ENCODE results near the gene DDX59. TPM values are rescaled to one million over a fixed set of nuclear protein-coding genes. Genes with fewer than 3 reads are reported as not detected.

Gene DDX59
- 8.6 TPM for polyA plus RNA-seq (2012; ENCODE audit: insufficient read length, low read depth)

- TF ChIP-seq, protein P1, sequence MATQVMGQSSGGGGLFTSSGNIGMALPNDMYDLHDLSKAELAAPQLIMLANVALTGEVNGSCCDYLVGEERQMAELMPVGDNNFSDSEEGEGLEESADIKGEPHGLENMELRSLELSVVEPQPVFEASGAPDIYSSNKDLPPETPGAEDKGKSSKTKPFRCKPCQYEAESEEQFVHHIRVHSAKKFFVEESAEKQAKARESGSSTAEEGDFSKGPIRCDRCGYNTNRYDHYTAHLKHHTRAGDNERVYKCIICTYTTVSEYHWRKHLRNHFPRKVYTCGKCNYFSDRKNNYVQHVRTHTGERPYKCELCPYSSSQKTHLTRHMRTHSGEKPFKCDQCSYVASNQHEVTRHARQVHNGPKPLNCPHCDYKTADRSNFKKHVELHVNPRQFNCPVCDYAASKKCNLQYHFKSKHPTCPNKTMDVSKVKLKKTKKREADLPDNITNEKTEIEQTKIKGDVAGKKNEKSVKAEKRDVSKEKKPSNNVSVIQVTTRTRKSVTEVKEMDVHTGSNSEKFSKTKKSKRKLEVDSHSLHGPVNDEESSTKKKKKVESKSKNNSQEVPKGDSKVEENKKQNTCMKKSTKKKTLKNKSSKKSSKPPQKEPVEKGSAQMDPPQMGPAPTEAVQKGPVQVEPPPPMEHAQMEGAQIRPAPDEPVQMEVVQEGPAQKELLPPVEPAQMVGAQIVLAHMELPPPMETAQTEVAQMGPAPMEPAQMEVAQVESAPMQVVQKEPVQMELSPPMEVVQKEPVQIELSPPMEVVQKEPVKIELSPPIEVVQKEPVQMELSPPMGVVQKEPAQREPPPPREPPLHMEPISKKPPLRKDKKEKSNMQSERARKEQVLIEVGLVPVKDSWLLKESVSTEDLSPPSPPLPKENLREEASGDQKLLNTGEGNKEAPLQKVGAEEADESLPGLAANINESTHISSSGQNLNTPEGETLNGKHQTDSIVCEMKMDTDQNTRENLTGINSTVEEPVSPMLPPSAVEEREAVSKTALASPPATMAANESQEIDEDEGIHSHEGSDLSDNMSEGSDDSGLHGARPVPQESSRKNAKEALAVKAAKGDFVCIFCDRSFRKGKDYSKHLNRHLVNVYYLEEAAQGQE (IDR thresholded peaks at IDR 0.05; ENCODE audit: insufficient read depth in 1 of 2, low read depth in 2 of 2, low read length in 2 of 2), result 0 out of 4 replicates have a peak, but pooled peaks of 1 of the 2 experiments have one; percentile 15
- TF ChIP-seq TAF1 (IDR thresholded peaks at IDR 0.05; ENCODE audit: borderline replicate concordance, insufficient read depth, low read length) (peak; percentile 48; the same call in 1 of the 2 replicates), SIN3A (IDR thresholded peaks at IDR 0.05; ENCODE audit: borderline replicate concordance, insufficient read depth, low read length) (no peak), POLR2AphosphoS5 (IDR thresholded peaks at IDR 0.05; ENCODE audit: low read depth, low read length) (peak; percentile 70), FOXP2 (optimal IDR thresholded peaks at IDR 0.05; ENCODE audit: borderline replicate concordance, extremely low read depth, extremely low read length, insufficient read depth) (peak; percentile 68)
Observed at GRCh38 chr1:200669314-200670241, at the start of gene DDX59. TSS of gene DDX59 (minus strand) at chr1:200669907. CDS start at chr1:200666740, 3,167 bp downstream.

- TF ChIP-seq, protein P1 (IDR thresholded peaks at IDR 0.05; ENCODE audit: insufficient read depth in 1 of 2, low read depth in 2 of 2, low read length in 2 of 2), result no peak
- TF ChIP-seq TAF1 (IDR thresholded peaks at IDR 0.05; ENCODE audit: borderline replicate concordance, insufficient read depth, low read length), result no peak
- no peak for TF ChIP-seq POLR2AphosphoS5 (IDR thresholded peaks at IDR 0.05; ENCODE audit: low read depth, low read length)
- TF ChIP-seq SIN3A (IDR thresholded peaks at IDR 0.05; ENCODE audit: borderline replicate concordance, insufficient read depth, low read length), result no peak
- no peak for TF ChIP-seq FOXP2 (optimal IDR thresholded peaks at IDR 0.05; ENCODE audit: borderline replicate concordance, extremely low read depth, extremely low read length, insufficient read depth)
Observed at GRCh38 chr1:200714504-200715187, 44.9 kb upstream of the DDX59 start.

DNA sequence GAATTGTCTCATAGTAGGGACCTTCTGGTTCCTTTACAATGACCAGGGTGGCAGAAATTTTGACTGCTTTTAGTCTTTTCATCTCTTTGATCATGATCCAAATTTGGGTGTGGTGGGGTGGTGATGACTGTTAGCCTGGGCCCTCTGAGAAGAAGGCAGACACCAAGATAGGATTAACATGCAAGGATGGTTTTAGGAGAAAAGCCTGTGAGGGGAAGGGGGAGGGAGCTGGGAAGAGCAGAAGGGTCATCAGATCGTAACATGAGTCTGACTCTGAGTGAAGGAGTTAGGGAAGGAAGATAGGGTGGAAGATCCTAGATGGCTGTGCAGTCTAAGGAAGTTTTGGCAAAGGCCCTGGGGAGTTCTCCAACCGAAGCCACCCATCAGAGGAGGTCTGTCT is 40.5 kb upstream of the DDX59 start:
- TF ChIP-seq TAF1 (IDR thresholded peaks at IDR 0.05; ENCODE audit: borderline replicate concordance, insufficient read depth, low read length), result no peak

- no peak for TF ChIP-seq SIN3A (IDR thresholded peaks at IDR 0.05; ENCODE audit: borderline replicate concordance, insufficient read depth, low read length)
- TF ChIP-seq, protein P1 (IDR thresholded peaks at IDR 0.05; ENCODE audit: insufficient read depth in 1 of 2, low read depth in 2 of 2, low read length in 2 of 2), result no peak
Observed at GRCh38 chr1:200708769-200709168, 39.1 kb upstream of the DDX59 start.

DNA sequence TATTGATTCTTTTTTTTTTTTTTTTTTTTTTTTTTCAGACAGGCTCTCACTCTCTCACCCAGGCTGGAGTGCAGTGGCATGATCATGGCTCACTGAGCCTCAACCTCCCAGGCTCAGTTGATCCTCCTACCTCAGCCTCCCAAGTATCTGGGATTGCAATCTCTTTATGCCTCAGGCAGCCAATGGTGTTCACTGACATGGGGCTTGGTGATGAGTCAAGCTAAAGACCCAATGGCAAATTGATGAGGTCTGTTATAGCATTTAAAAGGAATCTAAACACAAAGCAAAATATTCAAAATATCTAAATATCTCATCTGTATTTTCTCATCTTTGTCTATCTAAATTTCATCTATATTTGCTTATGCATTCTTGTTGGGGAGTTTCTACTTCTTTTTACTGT is 38.5 kb upstream of the DDX59 start:
- TF ChIP-seq POLR2AphosphoS5 (IDR thresholded peaks at IDR 0.05; ENCODE audit: low read depth, low read length), result no peak

DNA sequence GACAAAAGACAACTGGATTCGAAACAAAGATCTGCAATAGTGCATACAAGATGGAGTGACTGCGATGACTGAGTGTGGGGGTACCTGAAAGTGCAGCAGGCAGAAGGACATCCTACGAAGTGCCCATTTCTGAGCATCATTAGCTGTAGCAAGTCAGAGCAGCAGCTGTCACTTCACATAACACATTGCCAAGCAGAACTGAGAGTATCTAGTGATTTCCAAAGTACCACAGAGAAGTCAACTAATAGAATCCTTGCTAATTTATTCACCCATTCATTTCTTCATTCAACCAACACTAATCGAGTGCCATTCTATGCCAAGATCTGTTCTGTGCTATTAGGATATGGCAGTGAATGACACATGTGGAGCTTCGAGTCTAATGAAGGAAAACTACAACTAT is 37.4 kb upstream of the DDX59 start:
- TF ChIP-seq, protein P1 (IDR thresholded peaks at IDR 0.05; ENCODE audit: insufficient read depth in 1 of 2, low read depth in 2 of 2, low read length in 2 of 2), result no peak
- no peak for TF ChIP-seq POLR2AphosphoS5 (IDR thresholded peaks at IDR 0.05; ENCODE audit: low read depth, low read length)
- TF ChIP-seq TAF1 (IDR thresholded peaks at IDR 0.05; ENCODE audit: borderline replicate concordance, insufficient read depth, low read length), result no peak
- no peak for TF ChIP-seq FOXP2 (optimal IDR thresholded peaks at IDR 0.05; ENCODE audit: borderline replicate concordance, extremely low read depth, extremely low read length, insufficient read depth)
- no peak for TF ChIP-seq SIN3A (IDR thresholded peaks at IDR 0.05; ENCODE audit: borderline replicate concordance, insufficient read depth, low read length)

Data from PFSK-1 (cell line).